HEK293T (cell line): Measurements from ENCODE around the gene TBC1D5.

ENCODE experiments used
- CTCF ChIA-PET: fragments of 350-600 bp; formaldehyde crosslinking; extraction: SDS; loops from one replicate; lab custom pipeline; 2021; ENCODE audit warnings: antibody characterized with exemption, inconsistent platforms; lab: Yijun Ruan, JAX
- POLR2A ChIA-PET: fragments of 350-600 bp; formaldehyde crosslinking; extraction: SDS; loops from one replicate; lab custom pipeline; 2020; ENCODE audit warnings: antibody characterized with exemption, inconsistent platforms; lab: Yijun Ruan, JAX
- DNase-seq: peaks from one replicate; pipeline ENCODE4 v3.0.0; 2012; ENCODE audit warnings: mixed read lengths; ENCODE audit errors: extremely low spot score
- ARNT ChIP-seq: fragments of 450-650 bp; IDR thresholded peaks from 2 replicates; pipeline ENCODE4 v1.6.1; 2017; ENCODE audit warnings: mild to moderate bottlenecking
- BHLHE40 ChIP-seq: fragments of 450-650 bp; IDR thresholded peaks from 2 replicates; pipeline ENCODE4 v1.6.1; 2016; ENCODE audit warnings: mild to moderate bottlenecking, moderate library complexity, borderline replicate concordance
- CTBP1 ChIP-seq: fragments of 450-650 bp; IDR thresholded peaks from 2 replicates; pipeline ENCODE4 v1.6.1; 2016; ENCODE audit warnings: borderline replicate concordance
- ELF4 ChIP-seq: fragments of 450-650 bp; IDR thresholded peaks from 2 replicates; pipeline ENCODE4 v1.6.1; 2017; ENCODE audit warnings: antibody characterized with exemption
- FOXA1 ChIP-seq: fragments of 450-650 bp; IDR thresholded peaks from 2 replicates; pipeline ENCODE4 v1.6.1; 2016; ENCODE audit warnings: mild to moderate bottlenecking
- FOXK2 ChIP-seq: fragments of 450-650 bp; IDR thresholded peaks from 2 replicates; pipeline ENCODE4 v1.6.1; 2016; ENCODE audit warnings: mild to moderate bottlenecking
- FOXM1 ChIP-seq: fragments of 450-650 bp; IDR thresholded peaks from 2 replicates; pipeline ENCODE4 v1.6.1; 2017; ENCODE audit warnings: mild to moderate bottlenecking, borderline replicate concordance
- HDGF ChIP-seq: fragments of 450-650 bp; IDR thresholded peaks from 2 replicates; pipeline ENCODE4 v1.6.1; 2017; ENCODE audit warnings: antibody characterized with exemption, borderline replicate concordance
- L3MBTL2 ChIP-seq: fragments of 450-650 bp; conservative IDR thresholded peaks from 2 replicates; pipeline ENCODE4 v1.6.1; 2016; ENCODE audit warnings: mild to moderate bottlenecking
- LEF1 ChIP-seq: fragments of 450-650 bp; IDR thresholded peaks from 2 replicates; pipeline ENCODE4 v1.6.1; 2017; ENCODE audit warnings: mild to moderate bottlenecking, borderline replicate concordance
- NFRKB ChIP-seq: fragments of 450-650 bp; IDR thresholded peaks from 2 replicates; pipeline ENCODE4 v1.6.1; 2016; ENCODE audit warnings: mild to moderate bottlenecking, moderate library complexity
- SP1 ChIP-seq: fragments of 450-650 bp; IDR thresholded peaks from 2 replicates; pipeline ENCODE4 v1.6.1; 2017
- SUZ12 ChIP-seq: fragments of 450-650 bp; IDR thresholded peaks from 2 replicates; pipeline ENCODE4 v1.6.1; 2016; ENCODE audit warnings: mild to moderate bottlenecking
- TARDBP ChIP-seq: fragments of 450-650 bp; IDR thresholded peaks from 2 replicates; pipeline ENCODE4 v1.6.1; 2016
- ZNF384 ChIP-seq: fragments of 450-650 bp; IDR thresholded peaks from 2 replicates; pipeline ENCODE4 v1.6.1; 2016
- TF ChIP-seq, protein P1 (sequence below): fragments of 450-650 bp; IDR thresholded peaks from 2 replicates; pipeline ENCODE4 v1.6.1; 2016

TBC1D5 gene

DNA sequence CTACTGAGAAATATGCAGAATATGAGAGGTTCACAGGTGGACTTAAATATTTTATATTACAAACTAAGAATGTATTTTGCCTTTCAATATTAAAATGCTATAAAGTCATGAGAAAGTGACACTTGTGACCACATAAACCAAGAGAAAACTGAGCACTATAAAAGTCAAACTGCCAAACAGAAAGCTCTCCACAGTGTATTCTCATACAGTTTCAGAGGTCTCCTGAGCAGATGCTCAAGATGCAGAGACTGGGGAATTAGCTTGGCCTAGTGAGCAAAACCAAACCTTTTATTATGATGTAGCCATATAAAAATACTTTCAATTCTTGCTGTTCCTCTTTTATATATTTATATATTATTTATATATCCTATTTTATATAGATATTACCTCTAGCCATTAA lies 227.8 kb downstream of the TBC1D5 start:
- ChIA-PET CTCF (no interaction called here), POLR2A (no interaction called here)
- TF ChIP-seq ARNT (no peak), ZNF384 (no peak), BHLHE40 (no peak), HDGF (no peak), SP1 (no peak), ELF4 (no peak), NFRKB (no peak), FOXM1 (no peak), L3MBTL2 (no peak), FOXA1 (no peak), TARDBP (no peak), SUZ12 (no peak), LEF1 (no peak), FOXK2 (no peak), CTBP1 (no peak)
- TF ChIP-seq, protein P1, sequence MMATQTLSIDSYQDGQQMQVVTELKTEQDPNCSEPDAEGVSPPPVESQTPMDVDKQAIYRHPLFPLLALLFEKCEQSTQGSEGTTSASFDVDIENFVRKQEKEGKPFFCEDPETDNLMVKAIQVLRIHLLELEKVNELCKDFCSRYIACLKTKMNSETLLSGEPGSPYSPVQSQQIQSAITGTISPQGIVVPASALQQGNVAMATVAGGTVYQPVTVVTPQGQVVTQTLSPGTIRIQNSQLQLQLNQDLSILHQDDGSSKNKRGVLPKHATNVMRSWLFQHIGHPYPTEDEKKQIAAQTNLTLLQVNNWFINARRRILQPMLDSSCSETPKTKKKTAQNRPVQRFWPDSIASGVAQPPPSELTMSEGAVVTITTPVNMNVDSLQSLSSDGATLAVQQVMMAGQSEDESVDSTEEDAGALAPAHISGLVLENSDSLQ: no peak
- DNase-seq: no peak

DNA sequence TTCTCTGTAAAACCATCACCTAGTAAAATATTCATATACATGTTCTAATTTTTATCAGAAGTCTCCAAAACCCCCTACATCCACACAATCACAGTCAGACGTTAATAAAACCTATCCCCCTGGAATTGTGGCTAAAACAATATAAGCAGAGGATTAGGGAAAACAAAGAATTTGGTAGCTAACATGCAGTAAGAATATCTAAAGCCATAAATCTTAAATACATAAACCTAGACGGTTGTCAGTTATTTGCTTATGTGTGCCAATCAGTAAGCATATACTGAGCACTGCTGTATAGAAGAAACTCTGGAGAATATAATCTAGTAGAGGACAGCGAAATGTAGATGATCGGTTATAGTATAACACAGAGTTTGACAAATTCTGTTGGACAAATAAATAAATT lies 232.2 kb downstream of the TBC1D5 start:
- ChIA-PET CTCF (no interaction called here), POLR2A (no interaction called here)
- no peak for DNase-seq
- TF ChIP-seq ELF4: no peak
- TF ChIP-seq NFRKB: no peak
- no peak for TF ChIP-seq CTBP1
- TF ChIP-seq, protein P1: peak; percentile 76

DNA sequence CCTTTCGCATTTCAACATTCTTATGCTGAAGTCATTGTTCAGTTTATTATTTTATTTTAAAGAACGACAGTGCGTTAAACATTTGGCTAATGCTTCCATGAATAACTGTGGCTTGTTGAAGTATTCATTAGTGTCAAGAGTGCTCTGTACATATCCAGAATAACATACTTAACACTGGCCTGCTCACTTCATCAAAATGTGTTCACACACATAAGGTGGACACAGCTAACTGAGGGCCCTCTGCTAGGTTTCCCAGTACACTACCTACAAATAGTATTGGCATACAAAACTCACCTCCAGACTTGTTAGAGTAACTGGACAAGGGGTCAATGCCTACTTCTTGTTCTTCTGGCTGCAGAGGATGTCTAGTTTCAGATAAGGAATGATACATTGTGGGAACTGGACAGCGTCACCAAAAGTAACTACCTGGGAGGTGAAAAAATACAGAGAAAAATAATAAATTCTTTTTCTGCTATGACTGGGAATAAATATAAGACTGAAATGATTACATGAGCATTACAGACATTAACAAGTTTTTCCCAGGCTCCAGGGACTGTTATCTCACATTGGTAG lies 234.2 kb downstream of the TBC1D5 start:
- CTCF ChIA-PET: no interaction called here
- POLR2A ChIA-PET: no interaction called here
- TF ChIP-seq BHLHE40 (no peak), FOXK2 (no peak), HDGF (no peak), FOXA1 (no peak), CTBP1 (no peak)
- no peak for DNase-seq

DNA sequence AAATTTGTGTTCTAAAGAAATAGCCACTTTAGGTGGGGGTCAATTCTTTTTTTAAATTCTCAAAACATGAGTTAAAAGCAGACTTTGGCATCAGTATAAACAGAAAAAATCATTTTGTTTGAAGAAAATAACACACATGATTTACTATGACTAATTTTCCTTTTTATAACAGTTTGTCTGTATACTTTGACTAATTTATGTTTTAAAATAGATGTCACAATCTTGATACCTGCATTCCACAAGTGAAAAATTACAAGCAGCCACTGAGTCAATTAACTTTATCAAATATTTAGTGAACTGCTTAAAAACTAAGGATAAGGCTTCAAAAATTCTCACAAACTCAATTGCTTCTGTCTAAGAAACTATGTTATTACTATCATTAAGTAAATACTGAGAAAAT lies 235.0 kb downstream of the TBC1D5 start:
- POLR2A ChIA-PET: no interaction called here

DNA sequence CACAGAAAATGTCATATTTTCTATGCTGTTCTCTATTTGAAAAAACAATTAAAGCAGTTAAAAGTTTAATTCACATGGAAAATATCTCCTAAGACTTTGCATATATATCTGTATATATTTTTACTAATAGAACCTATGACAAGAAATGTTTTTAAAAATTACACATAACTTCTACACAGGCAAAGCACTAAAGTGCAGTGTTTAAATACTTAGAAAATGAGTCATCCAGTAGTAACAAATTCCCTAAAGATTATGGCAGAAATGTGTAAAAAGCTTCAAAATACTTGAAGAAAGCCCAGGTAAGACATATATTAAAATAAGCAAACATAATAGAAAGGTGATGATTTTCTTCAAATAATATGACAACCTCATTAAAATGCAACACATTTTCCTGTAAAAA lies 236.6 kb downstream of the TBC1D5 start:
- no peak for TF ChIP-seq TARDBP
- TF ChIP-seq FOXM1: no peak
- no peak for TF ChIP-seq FOXK2
- TF ChIP-seq CTBP1: no peak
- TF ChIP-seq ZNF384: no peak
- TF ChIP-seq NFRKB: no peak
- TF ChIP-seq HDGF: no peak
- TF ChIP-seq, protein P1: no peak
- no peak for TF ChIP-seq FOXA1
- no peak for TF ChIP-seq ARNT
- TF ChIP-seq BHLHE40: no peak
- no peak for TF ChIP-seq ELF4
- no peak for TF ChIP-seq SUZ12
- TF ChIP-seq SP1: no peak
- TF ChIP-seq L3MBTL2: no peak
- TF ChIP-seq LEF1: no peak
- ChIA-PET CTCF (no interaction called here), POLR2A (no interaction called here)
- no peak for DNase-seq

More for the DNA sequence above, 235.0 kb downstream of the TBC1D5 start:
- DNase-seq: no peak
- TF ChIP-seq SUZ12: no peak
- no peak for TF ChIP-seq LEF1
- no peak for TF ChIP-seq TARDBP
- CTCF ChIA-PET: no interaction called here

DNA sequence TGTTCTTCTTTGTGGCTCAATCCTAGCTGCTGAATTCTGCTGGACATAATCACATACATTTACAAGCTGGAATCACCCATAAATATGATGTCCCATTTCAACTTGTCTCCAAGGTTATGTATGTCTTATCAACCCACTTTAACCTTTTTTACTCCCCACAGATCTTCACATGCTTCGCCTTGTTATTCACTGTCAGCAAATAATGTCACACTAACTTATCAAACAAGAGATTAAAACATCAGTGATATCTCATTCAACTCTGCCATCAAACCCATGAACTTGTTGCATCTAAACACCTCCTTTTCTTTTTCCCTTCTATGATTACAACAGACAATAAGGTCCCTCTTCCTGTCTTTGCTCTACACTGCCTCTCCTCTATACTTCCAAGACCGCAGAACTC lies 240.7 kb downstream of the TBC1D5 start:
- POLR2A ChIA-PET: no interaction called here
- TF ChIP-seq SP1: no peak
- TF ChIP-seq NFRKB: no peak
- no peak for TF ChIP-seq FOXA1
- no peak for TF ChIP-seq ZNF384
- TF ChIP-seq, protein P1: no peak
- no peak for TF ChIP-seq ARNT
- no peak for DNase-seq
- CTCF ChIA-PET: no interaction called here

DNA sequence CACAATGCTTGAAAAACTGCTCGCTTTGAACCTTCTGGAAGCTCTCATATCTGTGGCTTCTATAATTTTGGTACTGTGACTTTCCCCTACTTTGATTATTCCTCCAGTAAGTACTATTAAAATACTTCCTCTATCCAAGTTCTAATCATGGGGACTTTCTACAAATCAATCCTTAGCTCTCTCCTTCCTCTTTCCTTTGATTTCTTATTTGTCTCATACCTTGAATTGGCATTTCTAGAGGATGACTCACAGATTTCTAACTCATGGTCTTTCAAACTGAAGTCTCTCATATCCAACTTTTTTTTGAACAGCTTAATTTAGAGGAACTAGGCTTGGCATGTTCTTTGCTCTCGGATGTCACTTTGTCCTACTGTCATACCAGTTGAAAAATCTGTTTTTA lies 241.8 kb downstream of the TBC1D5 start:
- POLR2A ChIA-PET: no interaction called here
- TF ChIP-seq SUZ12: no peak
- no peak for TF ChIP-seq HDGF
- TF ChIP-seq, protein P1: no peak
- TF ChIP-seq FOXA1: no peak
- TF ChIP-seq ELF4: no peak
- no peak for TF ChIP-seq ZNF384
- no peak for TF ChIP-seq FOXM1
- TF ChIP-seq TARDBP: no peak
- no peak for TF ChIP-seq NFRKB
- TF ChIP-seq L3MBTL2: no peak
- no peak for TF ChIP-seq FOXK2
- TF ChIP-seq CTBP1: no peak
- TF ChIP-seq SP1: no peak
- CTCF ChIA-PET: no interaction called here
- DNase-seq: no peak
